ENCODE data around the gene GAD2.

DNA sequence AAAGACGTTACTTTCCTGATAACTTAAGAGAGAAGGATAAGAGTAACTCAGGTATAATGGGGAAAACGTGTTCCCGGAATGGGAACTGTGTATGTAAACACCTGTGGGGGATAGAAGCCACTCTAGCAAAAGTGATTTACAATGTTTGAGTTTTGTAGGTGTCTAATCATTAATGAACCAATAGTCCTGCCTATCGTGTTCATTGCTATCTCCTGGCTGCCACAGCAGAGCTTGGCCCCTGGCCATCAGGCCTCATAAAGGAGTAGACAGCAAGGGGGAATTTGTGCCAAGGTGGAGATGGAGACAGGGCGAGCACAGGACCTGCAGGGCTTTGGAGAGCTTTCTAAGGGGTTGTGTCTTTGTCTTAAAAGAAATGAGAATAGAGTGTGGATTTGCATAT lies 102.1 kb downstream of the GAD2 start:
- TF ChIP-seq, protein P1, sequence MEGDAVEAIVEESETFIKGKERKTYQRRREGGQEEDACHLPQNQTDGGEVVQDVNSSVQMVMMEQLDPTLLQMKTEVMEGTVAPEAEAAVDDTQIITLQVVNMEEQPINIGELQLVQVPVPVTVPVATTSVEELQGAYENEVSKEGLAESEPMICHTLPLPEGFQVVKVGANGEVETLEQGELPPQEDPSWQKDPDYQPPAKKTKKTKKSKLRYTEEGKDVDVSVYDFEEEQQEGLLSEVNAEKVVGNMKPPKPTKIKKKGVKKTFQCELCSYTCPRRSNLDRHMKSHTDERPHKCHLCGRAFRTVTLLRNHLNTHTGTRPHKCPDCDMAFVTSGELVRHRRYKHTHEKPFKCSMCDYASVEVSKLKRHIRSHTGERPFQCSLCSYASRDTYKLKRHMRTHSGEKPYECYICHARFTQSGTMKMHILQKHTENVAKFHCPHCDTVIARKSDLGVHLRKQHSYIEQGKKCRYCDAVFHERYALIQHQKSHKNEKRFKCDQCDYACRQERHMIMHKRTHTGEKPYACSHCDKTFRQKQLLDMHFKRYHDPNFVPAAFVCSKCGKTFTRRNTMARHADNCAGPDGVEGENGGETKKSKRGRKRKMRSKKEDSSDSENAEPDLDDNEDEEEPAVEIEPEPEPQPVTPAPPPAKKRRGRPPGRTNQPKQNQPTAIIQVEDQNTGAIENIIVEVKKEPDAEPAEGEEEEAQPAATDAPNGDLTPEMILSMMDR (IDR thresholded peaks at IDR 0.05) = no peak
- no peak for TF ChIP-seq POLR2A (IDR thresholded peaks at IDR 0.05)
